HCT116 (cell line): ENCODE data around the gene ZFX. TPM values are rescaled to one million over a fixed set of nuclear protein-coding genes. Genes with fewer than 3 reads are reported as not detected.

Source experiments
- ATAC-seq: fragments of 200-7000 bp; cut with Tn5 transposase; 2 replicates; pipeline ENCODE4 v1.9.1; 2020; ENCODE audit warnings: mild to moderate bottlenecking, moderate library complexity
- BruUV-seq: library from RNA; stranded (reverse); fragments of 400-500 nt; replicated peaks from 2 replicates; lab custom pipeline; 2021; lab: Mats Ljungman, UMichigan
- CTCF ChIA-PET: fragments of 300-600 bp; sonication (Branson Sonifier 250); formaldehyde crosslinking; loops from one replicate; lab custom pipeline; 2021; ENCODE audit warnings: antibody characterized with exemption; lab: Charles Lee
- POLR2A ChIA-PET: fragments of 300-600, 350-600 bp; sonication (Branson Sonifier 250); formaldehyde crosslinking; loops from one replicate; lab custom pipeline; 2021; ENCODE audit warnings: antibody characterized with exemption; lab: Charles Lee
- RAD21 ChIA-PET, 2 experiments: fragments of 300-600 bp; sonication (Branson Sonifier 250); formaldehyde crosslinking; loops; one replicate each; lab custom pipeline; 2023; ENCODE audit warnings: low total read pairs in 2 of 2; ENCODE audit not compliant: uncharacterized antibody in 2 of 2, unreplicated experiment in 2 of 2, low non-redundant PET in 1 of 2; lab: Charles Lee
- DNase-seq: peaks from one replicate; pipeline ENCODE4 v3.0.0-alpha.2; 2010; ENCODE audit warnings: low read depth, low spot score
- H2AFZ ChIP-seq: fragments of 200-600 bp; shearing (Covaris generic), sonication (generic); 2 replicates; pipeline ENCODE4 v1.6.1; 2017; ENCODE audit warnings: low read depth, mixed run types, mixed read lengths, antibody characterized with exemption, low read length; ENCODE audit not compliant: poor library complexity, severe bottlenecking
- H3K27ac ChIP-seq: 2 replicates; pipeline ENCODE4 v1.5.1; 2012; ENCODE audit warnings: low read depth, low read length
- H3K27me3 ChIP-seq: fragments of 200-600 bp; sonication (generic); 2 replicates; pipeline ENCODE4 v1.6.1; 2016; ENCODE audit warnings: mixed run types, low read length, mixed read lengths; ENCODE audit not compliant: insufficient read depth
- H3K36me3 ChIP-seq, 2 experiments: fragments of 200-500 bp in 1 of 2; fragments of 200-600 bp in 1 of 2; sonication (Bioruptor generic) in 1 of 2; sonication (generic) in 1 of 2; 2 replicates each; pipeline versions ENCODE4 v1.5.1 to v1.6.1; 2014 to 2016; ENCODE audit warnings: low read length in 2 of 2, inconsistent platforms in 1 of 2, mixed read lengths in 1 of 2, mixed run types in 1 of 2; ENCODE audit not compliant: insufficient read depth in 2 of 2, control insufficient read depth in 1 of 2
- H3K4me1 ChIP-seq, 2 experiments: fragments of 200-600 bp in 1 of 2; sonication (generic) in 1 of 2; 2 replicates each; pipeline versions ENCODE4 v1.5.1 to v1.6.1; 2012 to 2017; ENCODE audit warnings: low read length in 2 of 2, inconsistent platforms in 1 of 2, mild to moderate bottlenecking in 1 of 2, mixed read lengths in 1 of 2, mixed run types in 1 of 2, moderate library complexity in 1 of 2; ENCODE audit not compliant: insufficient read depth in 2 of 2, control insufficient read depth in 1 of 2
- H3K4me2 ChIP-seq: fragments of 200-600 bp; sonication (generic); 2 replicates; pipeline ENCODE4 v1.6.1; 2017; ENCODE audit warnings: mixed run types, low read length, mixed read lengths
- H3K4me3 ChIP-seq, 2 experiments: fragments of 200-600 bp in 1 of 2; sonication (generic) in 1 of 2; replicated peaks in 1 of 2; 2 replicates each; pipeline ENCODE4 v1.5.1; 2011 to 2016; ENCODE audit warnings: low read length in 2 of 2, control low read depth in 1 of 2, low read depth in 1 of 2, mild to moderate bottlenecking in 1 of 2, mixed read lengths in 1 of 2, mixed run types in 1 of 2
- H3K79me2 ChIP-seq: fragments of 200-600 bp; sonication (generic); 2 replicates; pipeline ENCODE4 v1.6.1; 2017; ENCODE audit warnings: mild to moderate bottlenecking, mixed run types, low read length, moderate library complexity, mixed read lengths; ENCODE audit not compliant: insufficient read depth
- H3K9ac ChIP-seq: fragments of 200-600 bp; sonication (generic); 2 replicates; pipeline ENCODE4 v1.6.1; 2016; ENCODE audit warnings: low read length, mixed read lengths
- H3K9me2 ChIP-seq: fragments of 200-600 bp; sonication (generic), shearing (Covaris generic); 2 replicates; pipeline ENCODE4 v1.6.1; 2017; ENCODE audit warnings: mixed run types, mild to moderate bottlenecking, moderate library complexity; ENCODE audit not compliant: insufficient read depth
- H3K9me3 ChIP-seq, 2 experiments: fragments of 200-500 bp in 1 of 2; fragments of 200-600 bp in 1 of 2; sonication (Bioruptor generic) in 1 of 2; sonication (generic) in 1 of 2; 2 replicates each; pipeline ENCODE4 v1.6.1; 2014 to 2017; ENCODE audit warnings: low read length in 2 of 2, mixed read lengths in 2 of 2, inconsistent platforms in 1 of 2, low read depth in 1 of 2, mild to moderate bottlenecking in 1 of 2, mixed run types in 1 of 2, moderate library complexity in 1 of 2; ENCODE audit not compliant: control insufficient read depth in 1 of 2, insufficient read depth in 1 of 2
- H4K20me1 ChIP-seq: fragments of 200-600 bp; sonication (generic), shearing (Covaris generic); 2 replicates; pipeline ENCODE4 v1.6.1; 2017; ENCODE audit warnings: mixed run types, mild to moderate bottlenecking, moderate library complexity; ENCODE audit not compliant: insufficient read depth
- ELF1 ChIP-seq: IDR thresholded peaks from 2 replicates; pipeline ENCODE4 v1.6.1; 2012; ENCODE audit warnings: low read depth, borderline replicate concordance
- EZH2phosphoT487 ChIP-seq: fragments of 200-600 bp; IDR thresholded peaks from 2 replicates; pipeline ENCODE4 v1.6.1; 2018; ENCODE audit warnings: antibody characterized with exemption, borderline replicate concordance
- FOSL1 ChIP-seq: IDR thresholded peaks from 2 replicates; pipeline ENCODE4 v1.6.1; 2012; ENCODE audit warnings: low read depth
- POLR2A ChIP-seq: IDR thresholded peaks from 2 replicates; pipeline ENCODE4 v1.7.0; 2011; ENCODE audit warnings: borderline replicate concordance; ENCODE audit not compliant: insufficient read depth, insufficient read length; ENCODE audit errors: extremely low read depth
- POLR2AphosphoS5 ChIP-seq: IDR thresholded peaks from 2 replicates; pipeline ENCODE4 v1.6.1; 2011; ENCODE audit warnings: mild to moderate bottlenecking, low read depth, low read length, moderate library complexity
- RAD21 ChIP-seq: IDR thresholded peaks from 2 replicates; pipeline ENCODE4 v1.6.1; 2012; ENCODE audit warnings: low read depth, mild to moderate bottlenecking
- SRF ChIP-seq: IDR thresholded peaks from 2 replicates; pipeline ENCODE4 v1.6.1; 2012; ENCODE audit warnings: low read depth
- TCF7L2 ChIP-seq: IDR thresholded peaks from 2 replicates; pipeline ENCODE4 v1.7.0; 2011; ENCODE audit warnings: borderline replicate concordance, inconsistent platforms; ENCODE audit not compliant: insufficient read depth, insufficient read length; ENCODE audit errors: extremely low read depth
- ZFX ChIP-seq: fragments of 450-650 bp; IDR thresholded peaks from 2 replicates; pipeline ENCODE4 v1.6.1; 2017
- ZNF274 ChIP-seq: fragments of 200-500 bp; sonication (Bioruptor generic); IDR thresholded peaks from 2 replicates; pipeline ENCODE4 v1.6.1; 2014; ENCODE audit warnings: mild to moderate bottlenecking, low read depth, low read length, inconsistent platforms
- intact Hi-C: fragments of 100-400 bp; cut with micrococcal nuclease; formaldehyde crosslinking; loops from 2 replicates; pipeline ENCODE4 v1.10.0; 2022
- total RNA-seq: library from RNA; stranded (reverse); gene quantifications from one replicate; pipeline ENCODE4 v1.2.1, GENCODE V29; 2021; ENCODE audit not compliant: unreplicated experiment
- TF ChIP-seq, protein P1 (sequence below): IDR thresholded peaks from 2 replicates; pipeline ENCODE4 v1.6.1; 2012
- TF ChIP-seq, protein P2 (sequence below): IDR thresholded peaks from 2 replicates; pipeline ENCODE4 v1.6.1; 2011; ENCODE audit warnings: mild to moderate bottlenecking, low read length, moderate library complexity; ENCODE audit not compliant: insufficient replicate concordance; ENCODE audit errors: extremely low read depth

The ZFX gene
- total RNA-seq, 1 experiment from 2014 or later, result 28.1 TPM

DNA sequence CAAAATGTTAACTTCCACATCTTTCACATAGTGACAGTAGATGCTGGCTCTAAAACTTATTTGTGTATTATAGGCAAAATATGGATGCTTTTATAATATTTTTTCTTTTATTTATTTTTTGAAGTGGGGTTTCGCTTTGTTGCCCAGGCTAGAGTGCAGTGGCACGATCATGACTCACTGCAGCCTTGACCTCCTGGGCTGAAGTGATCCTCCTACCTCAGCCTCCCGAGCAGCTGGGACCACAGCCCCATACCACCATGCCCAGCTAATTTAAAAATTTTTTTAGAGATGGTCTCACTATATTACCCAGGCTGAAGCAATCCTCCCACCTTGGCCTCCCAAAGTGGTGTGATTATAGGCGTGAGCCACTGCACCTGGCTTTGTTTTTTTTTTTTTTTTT is 48.6 kb downstream of the ZFX start:
- POLR2A ChIA-PET, result no interaction called here
- no peak overlapping the region for H3K27ac ChIP-seq
- H4K20me1 ChIP-seq, result no peaks in the 10 kb centered on the region
- ATAC-seq (no peak), DNase-seq (no peak)
- H3K9me3 ChIP-seq, result no peaks in the 10 kb centered on the region
- no peak overlapping the region for H3K9ac ChIP-seq
- no peaks in the 10 kb centered on the region for H3K4me1 ChIP-seq
- no peaks in the 10 kb centered on the region for H3K27me3 ChIP-seq
- H3K4me2 ChIP-seq, result no peak overlapping the region
- H3K4me3 ChIP-seq, result no peak overlapping the region
- intact Hi-C loops, result no loop called here
- H2AFZ ChIP-seq, result no peak overlapping the region
- RAD21 ChIA-PET, result no interaction called here
- peaks cover 71% of the 10 kb centered on the region for H3K79me2 ChIP-seq
- no peak for TF ChIP-seq TCF7L2
- CTCF ChIA-PET, result no interaction called here
- no TSS peak for BruUV-seq
- H3K9me2 ChIP-seq, result no peaks in the 10 kb centered on the region
- no peaks in the 10 kb centered on the region for H3K36me3 ChIP-seq

DNA sequence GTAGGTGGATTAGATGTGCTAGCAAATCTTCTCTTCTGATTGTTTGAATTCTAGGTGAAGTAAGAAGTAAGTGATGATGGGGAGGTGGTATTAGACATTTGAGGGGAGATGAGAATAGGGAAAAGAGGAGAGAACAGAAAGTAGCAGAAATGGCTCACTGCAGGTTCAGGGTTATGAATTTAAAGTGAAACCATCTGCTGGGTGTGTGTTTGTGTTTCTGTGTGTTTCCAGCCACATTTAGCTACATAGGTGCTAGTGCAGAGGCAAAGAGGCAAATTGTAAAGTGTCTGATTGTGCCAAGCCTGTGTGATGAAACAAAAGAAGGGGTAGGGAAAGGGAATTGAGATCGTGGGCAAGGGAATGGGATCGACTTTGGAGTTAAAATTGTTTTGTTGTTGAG is 50.6 kb downstream of the ZFX start:
- Histone ChIP-seq H3K36me3 (no peaks in the 10 kb centered on the region), H3K9me2 (no peaks in the 10 kb centered on the region), H4K20me1 (no peaks in the 10 kb centered on the region), H3K4me3 (no peak overlapping the region), H3K9me3 (no peaks in the 10 kb centered on the region)
- CTCF ChIA-PET, result no interaction called here
- intact Hi-C loops, result no loop called here
- TF ChIP-seq POLR2AphosphoS5 (no peak), EZH2phosphoT487 (no peak), RAD21 (no peak), SRF (no peak), FOSL1 (no peak), TCF7L2 (no peak), POLR2A (no peak), ZFX (no peak), ZNF274 (no peak), ELF1 (no peak)
- TF ChIP-seq, protein P1, sequence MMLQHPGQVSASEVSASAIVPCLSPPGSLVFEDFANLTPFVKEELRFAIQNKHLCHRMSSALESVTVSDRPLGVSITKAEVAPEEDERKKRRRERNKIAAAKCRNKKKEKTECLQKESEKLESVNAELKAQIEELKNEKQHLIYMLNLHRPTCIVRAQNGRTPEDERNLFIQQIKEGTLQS, result no peak
- TF ChIP-seq, protein P2, sequence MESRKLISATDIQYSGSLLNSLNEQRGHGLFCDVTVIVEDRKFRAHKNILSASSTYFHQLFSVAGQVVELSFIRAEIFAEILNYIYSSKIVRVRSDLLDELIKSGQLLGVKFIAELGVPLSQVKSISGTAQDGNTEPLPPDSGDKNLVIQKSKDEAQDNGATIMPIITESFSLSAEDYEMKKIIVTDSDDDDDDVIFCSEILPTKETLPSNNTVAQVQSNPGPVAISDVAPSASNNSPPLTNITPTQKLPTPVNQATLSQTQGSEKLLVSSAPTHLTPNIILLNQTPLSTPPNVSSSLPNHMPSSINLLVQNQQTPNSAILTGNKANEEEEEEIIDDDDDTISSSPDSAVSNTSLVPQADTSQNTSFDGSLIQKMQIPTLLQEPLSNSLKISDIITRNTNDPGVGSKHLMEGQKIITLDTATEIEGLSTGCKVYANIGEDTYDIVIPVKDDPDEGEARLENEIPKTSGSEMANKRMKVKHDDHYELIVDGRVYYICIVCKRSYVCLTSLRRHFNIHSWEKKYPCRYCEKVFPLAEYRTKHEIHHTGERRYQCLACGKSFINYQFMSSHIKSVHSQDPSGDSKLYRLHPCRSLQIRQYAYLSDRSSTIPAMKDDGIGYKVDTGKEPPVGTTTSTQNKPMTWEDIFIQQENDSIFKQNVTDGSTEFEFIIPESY, result no peak
- TF ChIP-seq, all 23 proteins: peak for 0
- no peak overlapping the region for H3K4me2 ChIP-seq
- no peaks in the 10 kb centered on the region for H3K4me1 ChIP-seq
- no peaks in the 10 kb centered on the region for H3K27me3 ChIP-seq
- RAD21 ChIA-PET, result no interaction called here
- BruUV-seq, result no TSS peak
- peaks cover 79% of the 10 kb centered on the region for H3K79me2 ChIP-seq
- no peak overlapping the region for H2AFZ ChIP-seq
- H3K27ac ChIP-seq, result no peak overlapping the region
- H3K9ac ChIP-seq, result no peak overlapping the region
- POLR2A ChIA-PET, result no interaction called here
- ATAC-seq (no peak), DNase-seq (no peak)
